ENCODE data around the gene CD84. TPM values are rescaled to one million over a fixed set of nuclear protein-coding genes. Genes with fewer than 3 reads are reported as not detected.

CD84 gene
- total RNA-seq, 4 donors from 2014 or later, result 2.7 to 24.8 (median 5.2) TPM

- Histone ChIP-seq H3K36me3 (no peaks in the 10 kb centered on the region), H3K27ac (no peak overlapping the region), H3K4me1 (no peaks in the 10 kb centered on the region), H3K4me3 (no peak overlapping the region), H3K27me3 (no peaks in the 10 kb centered on the region), H3K9me3 (no peaks in the 10 kb centered on the region)
- no peak for TF ChIP-seq CTCF (IDR thresholded peaks at IDR 0.05)
- TF ChIP-seq POLR2A (IDR thresholded peaks at IDR 0.05), result no peak
- DNase-seq, result no peak
Measured at GRCh38 chr1:160615660-160616059, 36.4 kb upstream of the CD84 start.

- H3K27ac ChIP-seq, result no peak overlapping the region
- no peak overlapping the region for H3K4me3 ChIP-seq
- H3K9me3 ChIP-seq, result no peaks in the 10 kb centered on the region
- H3K27me3 ChIP-seq, result no peaks in the 10 kb centered on the region
- TF ChIP-seq POLR2A (IDR thresholded peaks at IDR 0.05), result no peak
- TF ChIP-seq CTCF (IDR thresholded peaks at IDR 0.05), result no peak
- no peaks in the 10 kb centered on the region for H3K4me1 ChIP-seq
- H3K36me3 ChIP-seq, result no peaks in the 10 kb centered on the region
- no peak for DNase-seq
Measured at GRCh38 chr1:160614410-160614809, 35.1 kb upstream of the CD84 start.

- H3K9me3 ChIP-seq, result no peaks in the 10 kb centered on the region
- TF ChIP-seq CTCF (IDR thresholded peaks at IDR 0.05) (no peak), POLR2A (IDR thresholded peaks at IDR 0.05) (no peak)
- no peaks in the 10 kb centered on the region for H3K4me1 ChIP-seq
- no peak for DNase-seq
- no peaks in the 10 kb centered on the region for H3K27me3 ChIP-seq
- no peaks in the 10 kb centered on the region for H3K36me3 ChIP-seq
- no peak overlapping the region for H3K4me3 ChIP-seq
- no peak overlapping the region for H3K27ac ChIP-seq
Measured at GRCh38 chr1:160612613-160613218, 33.4 kb upstream of the CD84 start.

- Histone ChIP-seq H3K36me3 (no peaks in the 10 kb centered on the region), H3K27ac (no peak overlapping the region), H3K4me3 (no peak overlapping the region), H3K4me1 (no peaks in the 10 kb centered on the region), H3K9me3 (no peaks in the 10 kb centered on the region), H3K27me3 (no peaks in the 10 kb centered on the region)
- TF ChIP-seq POLR2A (IDR thresholded peaks at IDR 0.05) (no peak), CTCF (IDR thresholded peaks at IDR 0.05) (no peak)
- DNase-seq, result no peak
Measured at GRCh38 chr1:160610569-160611242, 31.4 kb upstream of the CD84 start.

GRCh38 chr1:160608941-160609340, 29.6 kb upstream of the CD84 start:
- Histone ChIP-seq H3K27ac (no peak overlapping the region), H3K4me3 (no peak overlapping the region), H3K36me3 (no peaks in the 10 kb centered on the region), H3K27me3 (no peaks in the 10 kb centered on the region), H3K4me1 (no peaks in the 10 kb centered on the region), H3K9me3 (no peaks in the 10 kb centered on the region)
- TF ChIP-seq CTCF (IDR thresholded peaks at IDR 0.05), result no peak
- TF ChIP-seq POLR2A (IDR thresholded peaks at IDR 0.05), result no peak
- DNase-seq, result no peak

Measured in Peyer's patch (tissue), 4 donors.